Loucy (cell line): ENCODE data around the gene BEAN1.

Experiments
- H2AFZ ChIP-seq: fragments of 200-600 bp; sonication (generic); 2 replicates; pipeline ENCODE4 v1.6.0; 2016; ENCODE audit warnings: antibody characterized with exemption, mild to moderate bottlenecking, low read length, moderate library complexity
- H3F3A ChIP-seq: fragments of 200-600 bp; 2 replicates; pipeline ENCODE4 v1.6.0; 2016; ENCODE audit warnings: antibody characterized with exemption, low read depth, mild to moderate bottlenecking
- H3K27me3 ChIP-seq: fragments of 200-600 bp; sonication (generic); 2 replicates; pipeline ENCODE4 v1.6.1; 2014; ENCODE audit warnings: low read length, mild to moderate bottlenecking; ENCODE audit not compliant: insufficient read depth, poor library complexity, severe bottlenecking
- H3K36me3 ChIP-seq: fragments of 200-600 bp; sonication (generic); 2 replicates; pipeline ENCODE4 v1.6.1; 2016; ENCODE audit warnings: low read length; ENCODE audit not compliant: insufficient read depth
- H3K4me1 ChIP-seq: fragments of 200-600 bp; sonication (generic); 2 replicates; pipeline ENCODE4 v1.5.1; 2014; ENCODE audit warnings: low read length, mild to moderate bottlenecking; ENCODE audit not compliant: insufficient read depth, poor library complexity, severe bottlenecking
- H3K4me2 ChIP-seq: fragments of 200-600 bp; sonication (generic); 2 replicates; pipeline ENCODE4 v1.6.0; 2014; ENCODE audit warnings: antibody characterized with exemption, low read length, low read depth, mild to moderate bottlenecking; ENCODE audit not compliant: poor library complexity, severe bottlenecking
- H3K4me3 ChIP-seq: fragments of 200-600 bp; sonication (generic); 2 replicates; pipeline ENCODE4 v1.5.1; 2014; ENCODE audit warnings: low read length, mild to moderate bottlenecking, mixed read lengths; ENCODE audit not compliant: poor library complexity, severe bottlenecking
- H3K79me2 ChIP-seq: fragments of 200-600 bp; sonication (generic); 2 replicates; pipeline ENCODE4 v1.6.1; 2014; ENCODE audit warnings: low read length; ENCODE audit not compliant: insufficient read depth
- H3K9ac ChIP-seq: fragments of 200-600 bp; sonication (generic); 2 replicates; pipeline ENCODE4 v1.6.0; 2014; ENCODE audit warnings: mild to moderate bottlenecking, low read depth, low read length, moderate library complexity; ENCODE audit not compliant: poor library complexity, severe bottlenecking
- H3K9me2 ChIP-seq: fragments of 200-600 bp; sonication (generic); replicated peaks from 2 replicates; pipeline ENCODE4 v1.6.1; 2016; ENCODE audit warnings: low read depth, low read length, mixed read lengths
- H3K9me3 ChIP-seq: fragments of 200-600 bp; sonication (generic); 2 replicates; pipeline ENCODE4 v1.6.1; 2014; ENCODE audit warnings: mild to moderate bottlenecking, antibody characterized with exemption, low read length, low read depth; ENCODE audit not compliant: insufficient read depth
- H4K20me1 ChIP-seq: fragments of 200-600 bp; sonication (generic); 2 replicates; pipeline ENCODE4 v1.6.0; 2014; ENCODE audit warnings: antibody characterized with exemption, low read length, mild to moderate bottlenecking; ENCODE audit not compliant: insufficient read depth, poor library complexity, severe bottlenecking
- CTCF ChIP-seq: fragments of 200-600 bp; sonication (generic); conservative IDR thresholded peaks from 2 replicates; pipeline ENCODE4 v1.5.1; 2014; ENCODE audit warnings: mild to moderate bottlenecking, antibody characterized with exemption, low read length
- EZH2phosphoT487 ChIP-seq: fragments of 200-600 bp; IDR thresholded peaks from 2 replicates; pipeline ENCODE4 v1.6.1; 2018; ENCODE audit warnings: antibody characterized with exemption, mild to moderate bottlenecking, moderate library complexity, borderline replicate concordance

The BEAN1 gene

GRCh38 chr16:66435896-66436295, 8.8 kb downstream of the BEAN1 start:
- no peaks in the 10 kb centered on the region for H3K27me3 ChIP-seq
- no peak overlapping the region for H3K4me3 ChIP-seq
- no peaks in the 10 kb centered on the region for H3K9me3 ChIP-seq
- H3K4me1 ChIP-seq = no peaks in the 10 kb centered on the region
- no peaks in the 10 kb centered on the region for H3K9me2 ChIP-seq
- no peaks in the 10 kb centered on the region for H3K36me3 ChIP-seq
- H3K79me2 ChIP-seq = no peaks in the 10 kb centered on the region
- H4K20me1 ChIP-seq = no peaks in the 10 kb centered on the region
- H3K9ac ChIP-seq = no peak overlapping the region
- no peak for TF ChIP-seq EZH2phosphoT487
- TF ChIP-seq CTCF = no peak
- H3K4me2 ChIP-seq = no peak overlapping the region
- no peak overlapping the region for H2AFZ ChIP-seq
- H3F3A ChIP-seq = no peaks in the 10 kb centered on the region

GRCh38 chr16:66437391-66437945, 10.4 kb downstream of the BEAN1 start:
- Histone ChIP-seq H3K9me3 (no peaks in the 10 kb centered on the region), H3F3A (no peaks in the 10 kb centered on the region), H3K4me1 (no peaks in the 10 kb centered on the region), H3K4me2 (no peak overlapping the region), H3K36me3 (no peaks in the 10 kb centered on the region), H3K4me3 (no peak overlapping the region), H2AFZ (no peak overlapping the region), H3K9me2 (no peaks in the 10 kb centered on the region), H3K27me3 (no peaks in the 10 kb centered on the region), H3K9ac (no peak overlapping the region), H4K20me1 (no peaks in the 10 kb centered on the region), H3K79me2 (no peaks in the 10 kb centered on the region)
- no peak for TF ChIP-seq CTCF
- TF ChIP-seq EZH2phosphoT487 = no peak

- H3K4me2 ChIP-seq = no peak overlapping the region
- TF ChIP-seq CTCF (no peak), EZH2phosphoT487 (no peak)
- no peaks in the 10 kb centered on the region for H3F3A ChIP-seq
- no peaks in the 10 kb centered on the region for H3K79me2 ChIP-seq
- no peaks in the 10 kb centered on the region for H3K4me1 ChIP-seq
- H3K27me3 ChIP-seq = no peaks in the 10 kb centered on the region
- no peaks in the 10 kb centered on the region for H3K9me2 ChIP-seq
- no peak overlapping the region for H3K9ac ChIP-seq
- no peak overlapping the region for H3K4me3 ChIP-seq
- no peaks in the 10 kb centered on the region for H3K9me3 ChIP-seq
- H2AFZ ChIP-seq = no peak overlapping the region
- no peaks in the 10 kb centered on the region for H4K20me1 ChIP-seq
- no peaks in the 10 kb centered on the region for H3K36me3 ChIP-seq
These were observed 11.4 kb downstream of the BEAN1 start for GRCh38 chr16:66438536-66438935.
